ENCODE results near the gene MACROD2.

- TF ChIP-seq CTCF (conservative IDR thresholded peaks at IDR 0.05; ENCODE audit: low read depth in 2 of 2): no peak
- no peak for TF ChIP-seq REST (IDR thresholded peaks at IDR 0.05; ENCODE audit: unreplicated experiment)
- no peak for TF ChIP-seq EZH2phosphoT487 (IDR thresholded peaks at IDR 0.05; ENCODE audit: unreplicated experiment)
- no peak for TF ChIP-seq ETS1 (IDR thresholded peaks at IDR 0.05)
- TF ChIP-seq EZH2 (IDR thresholded peaks at IDR 0.05; ENCODE audit: low read depth, unreplicated experiment): no peak
- no peak for TF ChIP-seq JUNB (IDR thresholded peaks at IDR 0.05; ENCODE audit: unreplicated experiment)
- TF ChIP-seq STAT1 (IDR thresholded peaks at IDR 0.05; ENCODE audit: unreplicated experiment): no peak
Observed at GRCh38 chr20:15155848-15156401, 1160.6 kb downstream of the MACROD2 start.

All from GM23338 (cell line).